Kidney epithelial cell (primary cell): ENCODE measurements around the gene ZFHX3. TPM values are rescaled to one million over a fixed set of nuclear protein-coding genes. Genes with fewer than 3 reads are reported as not detected.
A peak's percentile ranks its signal among the peaks of the same experiment; 100 is the strongest.

Experiments
- DNase-seq: peaks from one replicate; pipeline ENCODE4 v3.0.0-alpha.2; 2010; ENCODE audit warnings: low read depth
- H3K27me3 ChIP-seq: 2 replicates; pipeline ENCODE4 v1.6.0; 2011; ENCODE audit warnings: low read length; ENCODE audit not compliant: control insufficient read depth, insufficient read depth
- H3K36me3 ChIP-seq: 2 replicates; pipeline ENCODE4 v1.5.1; 2011; ENCODE audit warnings: low read length; ENCODE audit not compliant: control insufficient read depth, insufficient read depth
- H3K4me3 ChIP-seq: 2 replicates; pipeline ENCODE4 v1.5.1; 2011; ENCODE audit warnings: low read depth, mild to moderate bottlenecking, control low read depth, low read length
- CTCF ChIP-seq: IDR thresholded peaks from 2 replicates; pipeline ENCODE4 v1.5.1; 2011; ENCODE audit warnings: mild to moderate bottlenecking, moderate library complexity, low read length, control low read depth, inconsistent platforms; ENCODE audit not compliant: insufficient read depth, poor library complexity, severe bottlenecking
- total RNA-seq: library from RNA; depleted of rRNA; stranded (reverse); fragments of >200 nt; gene quantifications from 2 replicates; pipeline ENCODE4 v1.2.3, GENCODE V29; 2015

The ZFHX3 gene
- total RNA-seq, 1 donor from 2014 or later, result 19.9 TPM

GRCh38 chr16:72930396-72930795 is 117.5 kb downstream of the ZFHX3 start:
- Histone ChIP-seq H3K27me3 (no peaks in the 10 kb centered on the region), H3K36me3 (no peaks in the 10 kb centered on the region), H3K4me3 (no peak overlapping the region)
- TF ChIP-seq CTCF, result no peak
- DNase-seq, result no peak

- Histone ChIP-seq H3K36me3 (no peaks in the 10 kb centered on the region), H3K4me3 (no peak overlapping the region), H3K27me3 (no peaks in the 10 kb centered on the region)
- TF ChIP-seq CTCF, result no peak
- no peak for DNase-seq
These were observed 119.6 kb downstream of the ZFHX3 start for GRCh38 chr16:72928090-72928981.

- no peak for TF ChIP-seq CTCF
- no peaks in the 10 kb centered on the region for H3K27me3 ChIP-seq
- H3K36me3 ChIP-seq, result no peaks in the 10 kb centered on the region
- H3K4me3 ChIP-seq, result no peak overlapping the region
- DNase-seq, result peak; percentile 56
These were observed 120.5 kb downstream of the ZFHX3 start for GRCh38 chr16:72927199-72928089.

- no peaks in the 10 kb centered on the region for H3K27me3 ChIP-seq
- no peaks in the 10 kb centered on the region for H3K36me3 ChIP-seq
- no peak overlapping the region for H3K4me3 ChIP-seq
- TF ChIP-seq CTCF, result no peak
- no peak for DNase-seq
These were observed 121.5 kb downstream of the ZFHX3 start for GRCh38 chr16:72926177-72927070.

GRCh38 chr16:72925631-72925979 is 122.3 kb downstream of the ZFHX3 start:
- Histone ChIP-seq H3K4me3 (no peak overlapping the region), H3K27me3 (no peaks in the 10 kb centered on the region), H3K36me3 (no peaks in the 10 kb centered on the region)
- TF ChIP-seq CTCF, result no peak
- no peak for DNase-seq
